Measurements from ENCODE around the gene FOXP1.

FOXP1 gene

DNA sequence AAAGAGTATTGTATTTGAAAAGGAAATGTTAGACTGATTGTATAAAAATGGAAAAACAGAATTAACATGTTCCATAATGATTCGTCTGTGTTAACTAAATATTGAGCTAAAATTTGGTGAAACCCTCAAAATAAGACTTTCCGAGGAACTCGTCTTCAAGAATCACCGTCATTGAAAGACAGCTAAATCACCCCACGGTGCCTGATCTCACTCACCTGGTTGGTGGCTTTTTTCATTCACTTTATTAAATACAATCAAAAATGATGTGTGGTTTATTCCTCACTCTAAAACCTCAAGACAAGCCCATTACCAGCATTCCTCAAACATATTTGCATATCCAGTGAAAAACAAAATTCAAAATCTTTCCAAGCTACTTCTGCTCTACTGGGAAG is 153.9 kb downstream of the FOXP1 start:
- H3K4me3 ChIP-seq (ENCODE audit: control insufficient read depth, low read depth, low read length) = no peak overlapping the region
- DNase-seq (ENCODE audit: low read depth) = no peak
- TF ChIP-seq, protein P1, sequence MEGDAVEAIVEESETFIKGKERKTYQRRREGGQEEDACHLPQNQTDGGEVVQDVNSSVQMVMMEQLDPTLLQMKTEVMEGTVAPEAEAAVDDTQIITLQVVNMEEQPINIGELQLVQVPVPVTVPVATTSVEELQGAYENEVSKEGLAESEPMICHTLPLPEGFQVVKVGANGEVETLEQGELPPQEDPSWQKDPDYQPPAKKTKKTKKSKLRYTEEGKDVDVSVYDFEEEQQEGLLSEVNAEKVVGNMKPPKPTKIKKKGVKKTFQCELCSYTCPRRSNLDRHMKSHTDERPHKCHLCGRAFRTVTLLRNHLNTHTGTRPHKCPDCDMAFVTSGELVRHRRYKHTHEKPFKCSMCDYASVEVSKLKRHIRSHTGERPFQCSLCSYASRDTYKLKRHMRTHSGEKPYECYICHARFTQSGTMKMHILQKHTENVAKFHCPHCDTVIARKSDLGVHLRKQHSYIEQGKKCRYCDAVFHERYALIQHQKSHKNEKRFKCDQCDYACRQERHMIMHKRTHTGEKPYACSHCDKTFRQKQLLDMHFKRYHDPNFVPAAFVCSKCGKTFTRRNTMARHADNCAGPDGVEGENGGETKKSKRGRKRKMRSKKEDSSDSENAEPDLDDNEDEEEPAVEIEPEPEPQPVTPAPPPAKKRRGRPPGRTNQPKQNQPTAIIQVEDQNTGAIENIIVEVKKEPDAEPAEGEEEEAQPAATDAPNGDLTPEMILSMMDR (conservative IDR thresholded peaks at IDR 0.05; ENCODE audit: control insufficient read depth, insufficient read depth, low read depth, low read length) = no peak

DNA sequence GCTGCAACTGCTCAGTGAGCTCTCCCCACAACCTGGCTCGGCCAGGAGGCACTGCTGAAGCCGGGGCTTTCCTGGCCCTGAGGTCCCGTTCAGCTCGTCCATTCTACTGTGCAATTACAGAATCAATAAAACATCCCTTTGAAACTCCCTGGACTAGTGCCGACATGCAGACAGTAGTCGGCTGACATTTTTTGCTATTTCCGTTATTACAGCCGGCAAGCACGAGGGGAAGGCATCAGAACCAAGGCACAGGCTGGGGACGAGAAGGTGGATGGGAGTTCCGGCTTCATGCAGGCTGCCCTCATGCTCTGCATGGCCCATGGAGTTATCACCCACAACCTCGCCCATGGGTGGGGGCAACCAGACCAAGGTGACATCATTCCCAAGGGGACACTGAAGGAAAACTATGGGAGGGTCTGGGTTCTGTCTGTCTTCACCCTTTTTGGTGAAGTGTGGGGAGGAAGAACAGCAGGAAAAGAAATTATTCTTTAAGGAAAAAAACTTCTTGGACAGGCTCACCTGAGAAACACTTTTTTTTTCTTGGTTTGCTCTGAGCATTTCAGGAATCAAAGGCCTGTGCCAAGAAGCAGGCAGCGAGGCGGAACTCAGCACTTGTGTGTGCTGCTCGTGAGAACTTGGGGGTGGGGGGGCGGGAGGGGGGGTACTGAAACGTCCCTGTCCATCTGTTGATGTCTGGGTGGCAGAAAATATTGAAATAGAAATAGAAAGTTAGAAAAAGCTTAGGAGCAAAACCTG is 154.5 kb downstream of the FOXP1 start:
- peak; percentile 50 for DNase-seq (ENCODE audit: low read depth)
- H3K4me3 ChIP-seq (ENCODE audit: control insufficient read depth, low read depth, low read length) = no peak overlapping the region
- TF ChIP-seq, protein P1 (conservative IDR thresholded peaks at IDR 0.05; ENCODE audit: control insufficient read depth, insufficient read depth, low read depth, low read length) = no peak

DNA sequence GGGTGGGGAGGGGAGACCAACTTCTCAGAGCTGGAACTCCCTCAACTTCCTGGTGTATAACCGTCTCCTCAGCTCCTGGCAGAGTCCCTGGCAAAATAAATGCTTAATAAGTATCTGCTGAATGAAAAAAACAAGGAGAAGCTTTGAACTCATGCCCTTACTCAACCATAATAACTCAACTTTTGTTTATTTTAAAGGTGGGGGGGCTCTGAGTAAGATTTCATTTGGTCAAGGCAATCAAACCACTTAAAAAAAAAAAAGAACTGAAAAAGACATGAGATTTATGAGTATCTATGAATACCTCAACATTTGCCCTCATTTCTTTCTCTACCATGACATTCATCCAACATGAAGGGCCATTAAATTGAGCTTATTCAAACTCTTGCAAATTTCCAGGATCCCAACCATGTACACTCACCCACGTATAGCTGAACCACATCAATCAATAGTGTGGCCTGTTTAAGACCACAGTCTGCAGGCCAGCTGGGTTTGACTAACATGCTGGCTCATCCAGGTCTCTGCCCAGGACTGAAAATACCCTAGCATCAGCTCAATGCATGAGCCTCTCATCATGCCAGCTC is 157.9 kb downstream of the FOXP1 start:
- DNase-seq (ENCODE audit: low read depth) = peak; percentile 95
- no peak overlapping the region for H3K4me3 ChIP-seq (ENCODE audit: control insufficient read depth, low read depth, low read length)
- TF ChIP-seq, protein P1 (conservative IDR thresholded peaks at IDR 0.05; ENCODE audit: control insufficient read depth, insufficient read depth, low read depth, low read length) = no peak

DNA sequence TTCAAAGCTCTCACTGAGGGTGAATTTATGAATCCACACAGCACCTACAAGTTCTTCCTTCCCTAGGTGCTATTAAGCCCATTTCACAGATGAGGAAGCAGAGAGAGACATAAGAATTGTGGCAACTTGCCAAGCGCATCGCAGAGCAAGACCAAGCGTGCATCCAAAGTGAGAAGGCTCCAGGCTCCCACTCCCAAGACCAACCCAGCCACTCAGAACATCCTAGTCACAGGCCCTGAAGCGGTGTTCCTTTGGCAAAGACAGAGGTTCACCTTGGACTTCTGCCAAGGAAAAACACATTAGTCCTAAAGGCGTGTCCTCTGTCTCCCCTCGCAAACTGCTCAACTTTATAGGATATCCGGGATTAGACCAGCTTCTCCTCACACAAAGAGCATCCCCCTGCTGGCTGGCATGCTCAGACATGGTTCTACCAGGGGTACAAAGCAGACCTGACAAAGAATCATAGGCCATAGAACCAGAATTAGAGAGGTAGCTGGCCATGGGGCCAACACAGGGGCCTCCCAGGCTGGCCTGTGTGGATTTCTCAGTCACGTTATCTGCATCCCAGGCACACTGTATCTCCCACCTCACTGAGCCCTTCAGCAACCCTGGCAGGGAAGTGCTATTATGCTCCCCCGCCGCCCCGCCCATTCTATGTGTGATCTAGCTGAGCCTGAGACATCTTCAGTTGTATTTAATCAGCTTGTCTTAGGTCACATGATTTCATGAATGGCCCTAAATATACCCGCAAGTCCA is 160.2 kb downstream of the FOXP1 start:
- no peak overlapping the region for H3K4me3 ChIP-seq (ENCODE audit: control insufficient read depth, low read depth, low read length)
- TF ChIP-seq, protein P1 (conservative IDR thresholded peaks at IDR 0.05; ENCODE audit: control insufficient read depth, insufficient read depth, low read depth, low read length) = no peak
- DNase-seq (ENCODE audit: low read depth) = peak; percentile 24

DNA sequence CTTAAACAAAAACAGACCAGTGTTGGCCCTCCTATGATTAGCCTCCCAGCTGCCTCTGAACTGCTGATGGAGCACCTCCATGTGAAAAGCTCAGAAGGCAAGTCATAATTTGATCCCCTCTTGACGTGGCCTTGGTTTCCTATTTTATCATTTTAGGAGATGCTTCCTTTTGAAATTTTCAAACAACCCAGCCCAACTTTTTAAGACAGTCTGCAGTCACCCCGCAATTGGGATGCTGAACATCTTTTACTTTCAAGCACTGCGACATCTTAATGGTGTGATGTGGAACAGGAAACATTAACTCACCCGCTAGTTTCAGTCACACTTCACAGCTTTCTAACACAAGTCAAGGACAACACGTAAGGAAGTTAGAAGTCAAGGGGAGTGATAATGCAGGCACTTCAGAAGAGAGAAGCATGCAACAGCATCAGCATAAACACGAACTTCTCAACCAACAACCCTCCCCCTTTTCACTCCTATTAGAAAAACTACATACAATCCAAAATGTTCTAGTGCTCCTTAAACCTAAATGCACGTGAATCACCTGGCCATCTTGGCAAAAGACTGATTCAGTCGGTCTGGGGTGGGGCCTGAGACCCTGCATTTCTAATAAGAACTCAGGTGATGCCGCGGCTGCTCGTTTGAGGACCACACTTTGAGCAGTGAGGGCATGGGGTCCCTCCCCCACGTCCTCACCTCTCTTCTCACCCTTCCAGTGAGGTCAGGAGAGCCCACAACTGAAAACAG is 161.5 kb downstream of the FOXP1 start:
- TF ChIP-seq, protein P1 (conservative IDR thresholded peaks at IDR 0.05; ENCODE audit: control insufficient read depth, insufficient read depth, low read depth, low read length) = no peak
- no peak for DNase-seq (ENCODE audit: low read depth)
- no peak overlapping the region for H3K4me3 ChIP-seq (ENCODE audit: control insufficient read depth, low read depth, low read length)

DNA sequence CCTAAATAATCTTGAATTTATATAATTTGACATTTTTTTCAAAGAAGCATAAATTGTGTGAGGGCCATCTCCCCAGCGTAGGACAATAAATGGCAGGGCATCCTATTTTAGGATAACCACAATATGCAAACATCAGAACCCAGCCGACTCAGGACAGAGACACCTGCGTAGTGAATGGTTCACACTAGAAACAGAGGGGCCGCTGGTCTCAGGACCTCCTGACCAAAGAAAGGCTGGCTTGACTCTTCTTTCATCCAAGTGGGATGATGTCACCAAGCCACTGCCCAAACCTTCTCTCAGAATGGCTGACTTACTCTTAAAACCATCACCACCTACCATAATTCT is 162.1 kb downstream of the FOXP1 start:
- no peak overlapping the region for H3K4me3 ChIP-seq (ENCODE audit: control insufficient read depth, low read depth, low read length)
- TF ChIP-seq, protein P1 (conservative IDR thresholded peaks at IDR 0.05; ENCODE audit: control insufficient read depth, insufficient read depth, low read depth, low read length) = no peak
- no peak for DNase-seq (ENCODE audit: low read depth)
